ENCODE measurements around the gene ROR1. TPM values are rescaled to one million over a fixed set of nuclear protein-coding genes. Genes with fewer than 3 reads are reported as not detected.

Gene ROR1
- total RNA-seq, 1 experiment from 2014 or later = 19.0 TPM

- no peak for TF ChIP-seq EZH2 (IDR thresholded peaks at IDR 0.05; ENCODE audit: low read depth)
- TF ChIP-seq, protein P1, sequence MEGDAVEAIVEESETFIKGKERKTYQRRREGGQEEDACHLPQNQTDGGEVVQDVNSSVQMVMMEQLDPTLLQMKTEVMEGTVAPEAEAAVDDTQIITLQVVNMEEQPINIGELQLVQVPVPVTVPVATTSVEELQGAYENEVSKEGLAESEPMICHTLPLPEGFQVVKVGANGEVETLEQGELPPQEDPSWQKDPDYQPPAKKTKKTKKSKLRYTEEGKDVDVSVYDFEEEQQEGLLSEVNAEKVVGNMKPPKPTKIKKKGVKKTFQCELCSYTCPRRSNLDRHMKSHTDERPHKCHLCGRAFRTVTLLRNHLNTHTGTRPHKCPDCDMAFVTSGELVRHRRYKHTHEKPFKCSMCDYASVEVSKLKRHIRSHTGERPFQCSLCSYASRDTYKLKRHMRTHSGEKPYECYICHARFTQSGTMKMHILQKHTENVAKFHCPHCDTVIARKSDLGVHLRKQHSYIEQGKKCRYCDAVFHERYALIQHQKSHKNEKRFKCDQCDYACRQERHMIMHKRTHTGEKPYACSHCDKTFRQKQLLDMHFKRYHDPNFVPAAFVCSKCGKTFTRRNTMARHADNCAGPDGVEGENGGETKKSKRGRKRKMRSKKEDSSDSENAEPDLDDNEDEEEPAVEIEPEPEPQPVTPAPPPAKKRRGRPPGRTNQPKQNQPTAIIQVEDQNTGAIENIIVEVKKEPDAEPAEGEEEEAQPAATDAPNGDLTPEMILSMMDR (conservative IDR thresholded peaks at IDR 0.05) = no peak
- intact Hi-C loops (cut with micrococcal nuclease; ENCODE audit: unreplicated experiment) = no loop called here
Observed at GRCh38 chr1:63829349-63830327, 55.8 kb downstream of the ROR1 start.

DNA sequence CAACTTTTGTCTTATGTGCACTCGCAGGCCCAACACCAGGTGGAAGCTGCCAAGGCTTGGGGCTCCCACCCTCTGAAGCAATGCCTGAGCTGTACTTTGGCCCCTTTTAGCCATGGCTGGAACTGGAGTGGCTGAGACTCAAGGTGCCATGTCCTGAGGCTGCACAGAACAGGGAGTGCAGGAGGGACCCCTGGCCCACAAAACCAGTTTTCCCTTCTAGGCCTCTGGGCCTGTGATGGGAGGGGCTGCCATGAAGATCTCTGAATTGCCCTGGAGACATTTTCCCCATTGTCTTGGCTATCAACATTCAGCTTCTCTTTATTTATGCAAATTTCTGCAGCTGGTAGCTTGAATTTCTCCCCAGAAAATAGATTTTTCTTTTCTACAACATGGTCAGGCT is 57.6 kb downstream of the ROR1 start:
- no peaks in the 10 kb centered on the region; the same call in 1 of the 2 replicates for H3K9me3 ChIP-seq (ENCODE audit: insufficient read depth, low read depth)
- H3K36me3 ChIP-seq (ENCODE audit: low read depth) = no peaks in the 10 kb centered on the region; the same call in 1 of the 2 replicates
- H3K4me1 ChIP-seq (replicated peaks; ENCODE audit: insufficient read depth) = peaks cover 25% of the 10 kb centered on the region
- no peak for DNase-seq
- intact Hi-C loops (cut with micrococcal nuclease; ENCODE audit: unreplicated experiment) = no loop called here
- H3K9me2 ChIP-seq (ENCODE audit: insufficient read depth) = no peaks in the 10 kb centered on the region
- no TSS peak for BruUV-seq (replicated peaks)
- H3K4me2 ChIP-seq = no peak overlapping the region
- no peak for TF ChIP-seq EZH2 (IDR thresholded peaks at IDR 0.05; ENCODE audit: low read depth)
- TF ChIP-seq, protein P1 (conservative IDR thresholded peaks at IDR 0.05) = no peak
- H3F3A ChIP-seq (ENCODE audit: insufficient read depth, low read depth) = peaks cover 14% of the 10 kb centered on the region
- no peak overlapping the region for H2AFZ ChIP-seq
- no peak overlapping the region for H3K27ac ChIP-seq
- ChIA-PET POLR2A (ENCODE audit: unreplicated experiment) (no interaction called here), CTCF (no interaction called here)
- no peak overlapping the region for H3K4me3 ChIP-seq
- no peaks in the 10 kb centered on the region for H3K27me3 ChIP-seq (ENCODE audit: insufficient read depth, low read depth)
- H3K79me2 ChIP-seq (ENCODE audit: low read depth) = peaks cover 80% of the 10 kb centered on the region
- H4K20me1 ChIP-seq (ENCODE audit: insufficient read depth) = no peaks in the 10 kb centered on the region

More at GRCh38 chr1:63829349-63830327, 55.8 kb downstream of the ROR1 start:
- Histone ChIP-seq H3K4me3 (no peak overlapping the region), H3K9me3 (ENCODE audit: insufficient read depth, low read depth) (no peaks in the 10 kb centered on the region), H3K36me3 (ENCODE audit: low read depth) (no peaks in the 10 kb centered on the region; the same call in 1 of the 2 replicates), H4K20me1 (ENCODE audit: insufficient read depth) (0 out of 2 replicates have a peak, but pooled peaks cover 8% of the 10 kb centered on the region), H3K27ac (no peak overlapping the region), H3K4me2 (no peak overlapping the region), H3K27me3 (ENCODE audit: insufficient read depth, low read depth) (no peaks in the 10 kb centered on the region), H3K4me1 (replicated peaks; ENCODE audit: insufficient read depth) (peaks cover 17% of the 10 kb centered on the region), H3K79me2 (ENCODE audit: low read depth) (peaks cover 78% of the 10 kb centered on the region), H3F3A (ENCODE audit: insufficient read depth, low read depth) (peaks cover 9% of the 10 kb centered on the region), H2AFZ (no peak overlapping the region), H3K9me2 (ENCODE audit: insufficient read depth) (no peaks in the 10 kb centered on the region)
- ChIA-PET CTCF (no interaction called here), POLR2A (ENCODE audit: unreplicated experiment) (interaction anchor here (0.7 kb wide), 1 partner anchor 242 kb away, joined by 4 read pairs; no protein-coding TSS in a partner anchor)
- no TSS peak for BruUV-seq (replicated peaks)
- DNase-seq = no peak

DNA sequence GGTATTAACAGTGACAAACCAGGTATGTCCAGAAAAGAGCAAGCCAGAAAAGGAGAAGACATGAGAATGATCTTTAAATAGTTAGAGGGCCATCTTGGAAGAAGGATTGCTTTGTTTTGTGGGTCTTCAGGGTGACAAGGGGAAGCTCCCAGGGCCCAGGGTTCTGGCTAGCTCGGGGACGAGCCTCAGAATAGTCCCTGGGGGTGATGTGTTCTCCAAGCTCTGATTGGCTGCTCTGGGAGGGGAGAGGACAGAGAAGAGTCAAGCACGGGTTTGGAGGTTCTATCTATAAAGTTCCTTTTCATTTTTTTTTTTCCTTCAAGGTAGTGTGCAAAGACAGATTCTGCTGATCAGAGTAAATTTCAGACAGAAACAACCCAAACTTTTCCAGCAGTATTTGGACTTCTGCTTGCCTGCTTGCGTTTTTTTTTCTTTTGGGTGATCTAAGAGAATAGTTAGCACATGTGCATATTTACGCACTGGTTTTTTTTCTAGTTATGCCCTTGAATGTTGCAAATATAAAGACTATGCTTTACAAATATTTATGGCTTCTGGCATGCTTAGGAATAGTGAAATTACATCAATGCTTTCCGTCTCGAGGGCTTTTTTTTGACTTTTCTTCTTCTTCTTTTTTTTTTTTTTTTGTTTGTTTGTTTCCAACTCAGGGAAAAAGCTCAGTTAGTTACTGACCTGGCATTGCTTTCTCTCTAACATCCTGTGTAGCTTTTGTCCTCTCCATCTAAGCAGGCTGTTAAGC is 59.7 kb downstream of the ROR1 start:
- Histone ChIP-seq H3K9me3 (ENCODE audit: insufficient read depth, low read depth) (no peaks in the 10 kb centered on the region; the same call in 1 of the 2 replicates), H3K79me2 (ENCODE audit: low read depth) (peaks cover 80% of the 10 kb centered on the region), H3K4me2 (no peak overlapping the region), H3K4me1 (replicated peaks; ENCODE audit: insufficient read depth) (peaks cover 40% of the 10 kb centered on the region), H3K9me2 (ENCODE audit: insufficient read depth) (no peaks in the 10 kb centered on the region), H2AFZ (no peak overlapping the region), H3K27ac (no peak overlapping the region), H3K4me3 (no peak overlapping the region), H3K27me3 (ENCODE audit: insufficient read depth, low read depth) (no peaks in the 10 kb centered on the region), H4K20me1 (ENCODE audit: insufficient read depth) (no peaks in the 10 kb centered on the region), H3K36me3 (ENCODE audit: low read depth) (no peaks in the 10 kb centered on the region), H3F3A (ENCODE audit: insufficient read depth, low read depth) (peaks cover 14% of the 10 kb centered on the region)
- intact Hi-C loops (cut with micrococcal nuclease; ENCODE audit: unreplicated experiment) = no loop called here
- DNase-seq = no peak
- POLR2A ChIA-PET (ENCODE audit: unreplicated experiment) = interaction anchor here (0.5 to 0.7 kb wide), 3 partner anchors 172 to 578 kb away, joined by 3 to 4 read pairs (median 4); no protein-coding TSS in a partner anchor
- BruUV-seq (replicated peaks) = no TSS peak
- CTCF ChIA-PET = interaction anchor here (0.6 kb wide), 1 partner anchor 43 kb away, joined by 10 read pairs; no protein-coding TSS in a partner anchor
- TF ChIP-seq, protein P1 (conservative IDR thresholded peaks at IDR 0.05) = no peak
- no peak for TF ChIP-seq EZH2 (IDR thresholded peaks at IDR 0.05; ENCODE audit: low read depth)
